HG03095 (cell line): ENCODE data around the gene GREB1.

Source experiments
- ATAC-seq: cut with Tn5 transposase; IDR thresholded peaks from one replicate; pipeline ENCODE4 v1.9.1; 2021; ENCODE audit warnings: moderate library complexity; ENCODE audit not compliant: unreplicated experiment

The GREB1 gene

GRCh38 chr2:11630855-11631254 is 97.0 kb downstream of the GREB1 start:
- ATAC-seq, result no peak

GRCh38 chr2:11631462-11631861 is 97.6 kb downstream of the GREB1 start:
- ATAC-seq, result no peak

GRCh38 chr2:11633923-11634478 is 100.2 kb downstream of the GREB1 start:
- ATAC-seq, result no peak

GRCh38 chr2:11634584-11634983 is 100.7 kb downstream of the GREB1 start:
- ATAC-seq, result no peak

GRCh38 chr2:11635141-11635540 is 101.3 kb downstream of the GREB1 start:
- ATAC-seq, result no peak

- no peak for ATAC-seq
Measured at GRCh38 chr2:11636593-11637295, 102.9 kb downstream of the GREB1 start.

- no peak for ATAC-seq
Measured at GRCh38 chr2:11637546-11637945, 103.7 kb downstream of the GREB1 start.

- ATAC-seq, result no peak
Measured at GRCh38 chr2:11639503-11639902, 105.7 kb downstream of the GREB1 start.

- no peak for ATAC-seq
Measured at GRCh38 chr2:11640132-11640531, 106.3 kb downstream of the GREB1 start.

GRCh38 chr2:11642972-11643371 is 109.1 kb downstream of the GREB1 start:
- ATAC-seq, result no peak

- no peak for ATAC-seq
Measured at GRCh38 chr2:11644293-11644692, 110.4 kb downstream of the GREB1 start.

GRCh38 chr2:11646530-11646929 is 112.7 kb downstream of the GREB1 start:
- no peak for ATAC-seq

GRCh38 chr2:11647834-11648600 is 114.2 kb downstream of the GREB1 start:
- no peak for ATAC-seq

- ATAC-seq, result no peak
Measured at GRCh38 chr2:11649093-11649492, 115.2 kb downstream of the GREB1 start.

GRCh38 chr2:11651856-11652548 is 118.2 kb downstream of the GREB1 start:
- ATAC-seq, result no peak

GRCh38 chr2:11652553-11652952 is 118.7 kb downstream of the GREB1 start:
- ATAC-seq, result no peak

GRCh38 chr2:11655495-11655894 is 121.7 kb downstream of the GREB1 start:
- ATAC-seq, result no peak

GRCh38 chr2:11656252-11656651 is 122.4 kb downstream of the GREB1 start:
- ATAC-seq, result no peak

GRCh38 chr2:11656671-11657101 is 122.8 kb downstream of the GREB1 start:
- ATAC-seq, result no peak

GRCh38 chr2:11657195-11657594 is 123.3 kb downstream of the GREB1 start:
- no peak for ATAC-seq

GRCh38 chr2:11657646-11658045 is 123.8 kb downstream of the GREB1 start:
- no peak for ATAC-seq
